Measurements from ENCODE around the gene MPO.

GRCh38 chr17:58281511-58282011 is 826 bp upstream of the MPO start:
- TF ChIP-seq POLR2AphosphoS5 (IDR thresholded peaks at IDR 0.05), result no peak
- TF ChIP-seq POLR2A (IDR thresholded peaks at IDR 0.05), result no peak
- no peak for TF ChIP-seq CTCF (IDR thresholded peaks at IDR 0.05)
- TF ChIP-seq EP300 (IDR thresholded peaks at IDR 0.05), result no peak

All from stomach (tissue), 4 donors.